SJSA1 (cell line): ENCODE results near the gene VNN1. TPM values are rescaled to one million over a fixed set of nuclear protein-coding genes. Genes with fewer than 3 reads are reported as not detected.
A peak's percentile ranks its signal among the peaks of the same experiment; 100 is the strongest.

Experiments
- DNase-seq, 2 experiments: peaks; one replicate each; pipeline ENCODE4 v3.0.0-alpha.2; 2015 to 2020; ENCODE audit warnings: low spot score in 2 of 2, low read depth in 1 of 2
- H3K27ac ChIP-seq: fragments of 250-450 bp; sonication (Bioruptor Pico); 2 replicates; pipeline ENCODE4 v1.5.1; 2020; ENCODE audit warnings: mild to moderate bottlenecking, moderate library complexity
- H3K27me3 ChIP-seq: fragments of 250-450 bp; sonication (Bioruptor Pico); replicated peaks from 2 replicates; pipeline ENCODE4 v1.5.1; 2020; ENCODE audit warnings: mild to moderate bottlenecking, moderate library complexity
- H3K36me3 ChIP-seq: fragments of 250-450 bp; sonication (Bioruptor Pico); 2 replicates; pipeline ENCODE4 v1.5.1; 2020; ENCODE audit warnings: mild to moderate bottlenecking
- H3K4me1 ChIP-seq: fragments of 250-450 bp; sonication (Bioruptor Pico); replicated peaks from 2 replicates; pipeline ENCODE4 v1.6.1; 2021; ENCODE audit warnings: mild to moderate bottlenecking
- H3K4me3 ChIP-seq: fragments of 250-450 bp; sonication (Bioruptor Pico); 2 replicates; pipeline ENCODE4 v1.5.1; 2020; ENCODE audit warnings: mild to moderate bottlenecking
- H3K9me3 ChIP-seq: fragments of 250-450 bp; sonication (Bioruptor Pico); replicated peaks from 2 replicates; pipeline ENCODE4 v1.5.1; 2020; ENCODE audit warnings: mild to moderate bottlenecking
- total RNA-seq: library from RNA; depleted of rRNA; stranded (reverse); fragments of >200 nt; shearing (Covaris generic); gene quantifications from 2 replicates; pipeline ENCODE4 v1.2.3, GENCODE V29; 2014

Gene VNN1
- total RNA-seq, 1 experiment from 2014 or later = not detected

DNA sequence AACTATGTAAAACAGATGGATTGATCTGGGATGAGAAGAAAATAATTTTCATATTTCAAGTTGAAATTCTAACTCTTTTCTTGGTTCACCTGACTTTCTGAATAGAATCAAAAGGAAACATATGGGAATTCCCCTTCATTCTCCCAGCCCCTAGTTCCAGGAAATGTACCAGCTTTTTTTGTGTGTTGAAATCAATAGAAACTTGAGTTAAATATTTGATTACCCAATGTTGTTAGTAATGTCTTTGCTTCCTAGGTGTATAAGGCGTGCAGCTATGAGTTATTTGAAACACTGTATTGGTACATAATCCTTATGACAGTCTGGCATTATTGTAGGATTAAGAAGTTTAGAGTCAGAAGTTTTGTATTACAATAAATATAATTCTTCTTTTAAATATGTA lies 22.4 kb upstream of the VNN1 start:
- no peak overlapping the region for H3K27ac ChIP-seq
- H3K4me3 ChIP-seq = no peak overlapping the region
- H3K4me1 ChIP-seq = no peaks in the 10 kb centered on the region
- DNase-seq = no peak
- H3K36me3 ChIP-seq = no peaks in the 10 kb centered on the region
- no peaks in the 10 kb centered on the region for H3K9me3 ChIP-seq
- H3K27me3 ChIP-seq = no peaks in the 10 kb centered on the region

DNA sequence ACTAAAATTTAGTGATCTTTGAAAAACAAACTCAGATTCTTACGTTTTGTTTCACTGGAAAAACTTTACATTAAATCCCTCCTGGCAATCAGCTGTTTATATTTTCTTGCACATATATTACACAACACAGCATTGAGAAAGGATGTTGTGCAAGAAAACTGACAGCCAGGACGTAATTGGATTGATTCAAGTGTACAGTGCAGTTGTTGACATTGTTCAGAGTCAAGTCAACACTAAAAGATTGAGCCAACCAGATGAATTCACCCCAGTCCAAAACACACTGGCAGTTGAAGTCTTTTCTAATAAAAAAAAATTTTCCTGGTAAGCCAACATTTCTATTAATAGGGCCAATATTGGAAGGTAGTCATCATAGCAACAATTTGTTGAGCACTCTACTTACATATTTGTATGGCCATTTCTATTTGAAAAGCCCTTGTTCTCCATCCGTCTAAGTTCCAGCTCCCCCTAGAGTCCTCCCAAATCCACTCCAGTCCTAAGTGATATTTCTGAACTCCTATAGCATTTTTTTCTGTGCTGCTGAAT lies 20.9 kb upstream of the VNN1 start:
- DNase-seq = no peak
- Histone ChIP-seq H3K36me3 (no peaks in the 10 kb centered on the region), H3K4me1 (no peaks in the 10 kb centered on the region; the same call in 1 of the 2 replicates), H3K9me3 (no peaks in the 10 kb centered on the region), H3K27ac (no peak overlapping the region), H3K4me3 (no peak overlapping the region), H3K27me3 (no peaks in the 10 kb centered on the region)

DNA sequence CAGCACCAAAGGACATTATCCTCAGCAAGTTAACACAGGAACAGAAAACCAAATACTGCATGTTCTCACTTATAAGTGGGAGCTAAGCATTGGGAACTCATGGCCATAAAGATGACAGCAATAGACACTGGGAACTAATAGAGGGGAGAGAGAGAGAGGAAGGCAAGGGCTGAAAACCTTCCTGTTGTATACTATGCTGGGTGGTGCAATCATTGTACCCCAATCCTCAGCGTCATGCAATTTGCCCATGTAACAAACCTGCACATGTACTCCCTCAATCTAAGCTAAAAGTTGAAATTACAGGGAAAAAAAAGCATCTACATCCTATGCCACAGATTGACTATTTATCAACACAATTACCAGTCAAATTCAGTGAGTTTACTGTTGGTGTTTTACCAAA lies 20.0 kb upstream of the VNN1 start:
- no peak overlapping the region for H3K27ac ChIP-seq

DNA sequence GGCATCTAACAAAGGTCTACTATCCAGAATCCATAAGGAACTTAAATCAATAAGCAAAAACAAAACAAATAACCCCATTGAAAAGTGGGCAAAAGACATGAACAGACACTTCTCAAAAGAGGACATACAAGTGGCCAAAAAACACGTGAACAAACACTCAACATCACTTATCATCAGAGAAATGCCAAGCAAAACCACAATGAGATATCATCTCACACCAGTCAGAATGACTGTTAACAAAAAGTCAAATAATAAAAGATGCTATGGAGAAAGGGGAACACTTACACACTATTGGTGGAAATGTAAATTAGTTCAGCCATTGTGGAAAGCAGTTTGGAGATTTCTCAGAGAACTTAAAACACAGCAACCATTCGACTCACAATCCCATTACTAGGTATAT lies 19.4 kb upstream of the VNN1 start:
- no peaks in the 10 kb centered on the region for H3K27me3 ChIP-seq
- DNase-seq = no peak
- H3K9me3 ChIP-seq = no peaks in the 10 kb centered on the region
- H3K27ac ChIP-seq = no peak overlapping the region
- no peaks in the 10 kb centered on the region; the same call in 1 of the 2 replicates for H3K4me1 ChIP-seq
- no peak overlapping the region for H3K4me3 ChIP-seq
- H3K36me3 ChIP-seq = no peaks in the 10 kb centered on the region

More for the DNA sequence above, 20.0 kb upstream of the VNN1 start:
- DNase-seq = no peak
- Histone ChIP-seq H3K4me1 (no peaks in the 10 kb centered on the region; the same call in 1 of the 2 replicates), H3K27me3 (no peaks in the 10 kb centered on the region), H3K9me3 (no peaks in the 10 kb centered on the region), H3K4me3 (no peak overlapping the region), H3K36me3 (no peaks in the 10 kb centered on the region)

DNA sequence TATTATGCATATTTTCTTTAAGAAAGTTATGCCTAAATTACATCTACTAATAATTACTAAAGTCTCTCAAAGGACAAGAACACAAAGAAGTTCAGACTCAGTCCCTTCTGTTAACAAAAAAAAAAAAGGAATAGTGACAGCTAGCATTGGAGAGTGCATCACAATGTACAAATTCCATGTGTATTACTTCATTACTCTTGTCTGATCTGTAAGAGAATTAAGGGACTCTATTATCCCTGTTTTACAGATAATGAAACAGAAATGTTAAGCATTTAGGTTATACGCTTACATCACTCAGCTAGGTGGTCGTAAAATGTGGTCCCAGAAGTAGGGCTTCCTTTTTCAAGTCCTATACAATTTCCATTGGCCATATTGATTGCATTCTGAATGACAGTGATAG lies 17.2 kb upstream of the VNN1 start:
- Histone ChIP-seq H3K27me3 (no peaks in the 10 kb centered on the region), H3K27ac (no peak overlapping the region), H3K4me1 (no peaks in the 10 kb centered on the region; the same call in 1 of the 2 replicates), H3K9me3 (no peaks in the 10 kb centered on the region), H3K4me3 (no peak overlapping the region), H3K36me3 (no peaks in the 10 kb centered on the region)
- no peak for DNase-seq

DNA sequence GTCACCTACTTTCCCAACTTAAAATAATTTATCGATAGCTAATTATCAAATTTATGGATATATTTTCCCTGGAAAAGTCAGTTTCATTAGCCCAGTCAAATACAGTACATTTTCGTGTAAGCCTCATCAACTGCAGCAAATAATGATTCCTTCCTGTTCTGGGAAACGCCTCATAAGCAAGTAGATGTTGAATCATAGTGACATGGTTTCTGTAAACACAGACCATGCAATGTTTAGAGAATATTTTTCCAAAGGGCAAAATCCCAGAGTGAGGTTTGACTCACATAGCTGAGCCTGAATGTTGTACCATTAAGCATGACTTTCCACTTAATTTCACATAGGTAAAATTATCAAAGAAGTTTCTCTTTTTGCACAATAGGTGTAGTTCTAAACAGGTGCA lies 16.7 kb upstream of the VNN1 start:
- peak in 1 of 2 experiments; percentile 12 for DNase-seq
- H3K4me3 ChIP-seq = no peak overlapping the region
- H3K4me1 ChIP-seq = no peaks in the 10 kb centered on the region; the same call in 1 of the 2 replicates
- no peaks in the 10 kb centered on the region for H3K36me3 ChIP-seq
- H3K27ac ChIP-seq = 0 out of 2 replicates have a peak overlapping the region, but pooled peaks have one; percentile 6
- no peaks in the 10 kb centered on the region for H3K27me3 ChIP-seq
- H3K9me3 ChIP-seq = no peaks in the 10 kb centered on the region

DNA sequence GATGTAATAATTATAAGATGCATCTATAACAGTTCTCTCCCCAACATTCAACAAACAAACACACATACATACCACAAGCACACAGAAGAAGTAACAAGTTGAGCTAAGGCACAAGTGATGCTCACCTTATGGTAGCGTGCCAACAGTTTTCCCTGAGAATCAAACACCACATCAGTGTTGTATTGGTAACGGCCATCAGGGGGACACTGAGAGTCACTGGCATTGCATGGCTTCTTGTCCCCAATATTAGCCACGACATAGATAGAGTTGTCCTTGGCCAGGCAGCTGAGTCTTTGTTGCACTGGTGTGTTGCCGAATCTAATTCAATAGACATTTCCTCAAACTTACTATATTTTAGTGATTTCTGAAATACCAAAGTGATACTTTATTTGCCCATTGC lies 14.8 kb upstream of the VNN1 start:
- no peaks in the 10 kb centered on the region for H3K9me3 ChIP-seq
- no peaks in the 10 kb centered on the region for H3K27me3 ChIP-seq
- no peak overlapping the region for H3K4me3 ChIP-seq
- DNase-seq = no peak
- H3K27ac ChIP-seq = no peak overlapping the region
- H3K36me3 ChIP-seq = no peaks in the 10 kb centered on the region
- no peaks in the 10 kb centered on the region; the same call in 1 of the 2 replicates for H3K4me1 ChIP-seq

DNA sequence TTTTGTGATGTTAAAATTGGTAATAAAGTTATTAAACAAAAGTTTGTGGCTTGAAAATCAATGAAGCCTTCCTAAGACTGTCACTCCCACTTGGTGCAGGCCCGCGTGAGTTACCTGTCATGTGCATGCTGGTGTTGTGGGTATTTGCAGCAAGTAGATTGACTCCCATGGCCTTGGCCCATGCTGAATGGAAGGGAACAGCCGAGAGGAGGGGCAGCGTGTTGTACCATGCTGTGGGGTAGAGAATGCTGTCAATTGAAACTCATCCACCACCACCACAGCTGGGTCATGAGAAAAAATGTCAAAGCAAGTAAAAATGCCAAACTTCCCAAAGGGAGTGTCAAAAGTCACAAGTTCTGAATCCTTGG lies 12.7 kb upstream of the VNN1 start:
- no peaks in the 10 kb centered on the region; the same call in 1 of the 2 replicates for H3K4me1 ChIP-seq
- no peak overlapping the region for H3K27ac ChIP-seq
- H3K4me3 ChIP-seq = no peak overlapping the region
- DNase-seq = no peak
- no peaks in the 10 kb centered on the region for H3K9me3 ChIP-seq
- H3K36me3 ChIP-seq = no peaks in the 10 kb centered on the region
- H3K27me3 ChIP-seq = no peaks in the 10 kb centered on the region

DNA sequence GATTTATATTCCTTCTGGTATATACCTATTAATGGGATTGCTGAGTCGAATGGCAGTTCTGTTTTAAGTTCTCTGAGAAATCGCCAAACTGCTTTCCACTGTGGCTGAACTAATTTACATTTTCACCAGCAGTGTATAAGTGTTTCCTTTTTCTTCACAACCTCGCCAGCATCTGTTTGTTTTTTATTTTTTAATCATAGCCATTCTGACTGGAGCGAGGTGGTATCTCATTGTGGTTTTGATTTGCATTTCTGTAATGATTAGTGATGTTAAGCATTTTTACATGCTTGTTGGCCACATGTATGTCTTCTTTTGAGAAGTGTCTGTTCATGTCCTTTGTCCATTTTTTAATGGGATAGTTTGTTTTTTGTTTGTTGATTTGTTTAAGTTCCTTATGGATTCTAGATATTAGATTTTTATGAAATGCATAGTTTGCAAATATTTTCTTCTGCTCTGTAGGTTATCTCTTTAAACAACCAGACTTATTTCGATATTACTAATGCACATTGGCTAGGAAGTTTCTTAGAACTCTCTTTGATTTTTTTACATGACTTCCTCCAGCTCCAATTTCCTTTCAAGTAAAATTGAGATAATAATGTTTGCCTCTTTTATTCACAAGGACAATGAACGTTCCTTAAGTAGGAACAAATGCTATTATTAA lies 12.2 kb upstream of the VNN1 start:
- no peak for DNase-seq
- H3K4me1 ChIP-seq = no peaks in the 10 kb centered on the region; the same call in 1 of the 2 replicates
- no peak overlapping the region for H3K27ac ChIP-seq
- no peaks in the 10 kb centered on the region for H3K9me3 ChIP-seq
- no peak overlapping the region for H3K4me3 ChIP-seq
- H3K36me3 ChIP-seq = no peaks in the 10 kb centered on the region
- H3K27me3 ChIP-seq = no peaks in the 10 kb centered on the region

DNA sequence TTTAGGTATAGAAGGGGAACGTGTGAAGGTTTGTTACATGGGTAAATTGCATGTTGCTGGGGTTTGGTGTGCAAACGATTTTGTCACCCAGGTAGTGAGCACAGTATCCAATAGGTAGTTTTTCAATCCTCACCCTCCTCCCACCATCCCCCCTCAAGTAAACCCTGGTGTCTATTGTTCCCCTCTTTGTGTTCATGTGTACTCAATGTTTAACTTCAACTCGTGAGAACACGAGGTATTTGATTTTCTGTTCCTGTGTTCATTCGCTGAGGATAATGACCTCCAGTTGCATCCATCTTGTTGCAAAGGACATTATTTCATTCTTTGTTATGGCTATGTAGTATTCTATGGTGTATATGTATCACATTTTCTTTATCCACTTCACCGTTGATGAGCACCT lies 11.6 kb upstream of the VNN1 start:
- Histone ChIP-seq H3K27me3 (no peaks in the 10 kb centered on the region), H3K4me3 (no peak overlapping the region), H3K9me3 (no peaks in the 10 kb centered on the region), H3K36me3 (no peaks in the 10 kb centered on the region), H3K4me1 (no peaks in the 10 kb centered on the region; the same call in 1 of the 2 replicates), H3K27ac (no peak overlapping the region)
- no peak for DNase-seq

DNA sequence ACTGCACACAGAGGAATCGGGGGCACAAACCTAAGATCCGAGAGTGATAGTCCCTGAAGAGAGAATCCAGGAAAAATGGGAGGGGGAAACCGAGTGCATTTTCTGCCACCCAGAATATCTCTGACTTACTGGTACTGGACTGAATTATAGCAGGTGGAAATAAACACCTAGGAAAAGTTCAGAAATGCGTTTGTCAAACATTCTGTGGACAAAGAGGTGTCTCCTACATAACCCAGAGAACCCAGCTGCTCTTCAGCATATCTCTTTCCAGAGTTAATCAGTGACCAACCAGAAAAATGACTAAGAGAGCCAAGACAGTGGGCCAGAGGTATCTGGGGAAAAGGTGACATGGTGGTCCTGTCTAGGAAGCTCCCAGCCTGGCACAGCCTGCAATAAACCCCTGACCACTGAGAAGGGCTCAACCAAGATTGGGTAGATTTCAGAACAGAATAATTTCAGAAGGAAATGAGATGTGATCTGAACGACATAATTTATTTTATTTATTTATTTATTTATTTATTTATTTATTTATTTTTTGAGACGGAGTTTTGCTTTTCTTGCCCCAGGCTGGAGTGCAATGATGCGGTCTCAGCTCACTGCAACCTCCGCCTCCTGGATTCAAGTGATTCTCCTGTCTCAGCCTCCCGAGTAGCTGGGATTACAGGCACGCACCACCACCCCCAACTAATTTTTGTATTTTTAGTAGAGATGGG lies 6.0 kb upstream of the VNN1 start:
- H3K27ac ChIP-seq = no peak overlapping the region
- no peaks in the 10 kb centered on the region for H3K9me3 ChIP-seq
- no peaks in the 10 kb centered on the region for H3K4me1 ChIP-seq
- H3K36me3 ChIP-seq = no peaks in the 10 kb centered on the region
- H3K4me3 ChIP-seq = no peak overlapping the region
- DNase-seq = no peak
- no peaks in the 10 kb centered on the region for H3K27me3 ChIP-seq

DNA sequence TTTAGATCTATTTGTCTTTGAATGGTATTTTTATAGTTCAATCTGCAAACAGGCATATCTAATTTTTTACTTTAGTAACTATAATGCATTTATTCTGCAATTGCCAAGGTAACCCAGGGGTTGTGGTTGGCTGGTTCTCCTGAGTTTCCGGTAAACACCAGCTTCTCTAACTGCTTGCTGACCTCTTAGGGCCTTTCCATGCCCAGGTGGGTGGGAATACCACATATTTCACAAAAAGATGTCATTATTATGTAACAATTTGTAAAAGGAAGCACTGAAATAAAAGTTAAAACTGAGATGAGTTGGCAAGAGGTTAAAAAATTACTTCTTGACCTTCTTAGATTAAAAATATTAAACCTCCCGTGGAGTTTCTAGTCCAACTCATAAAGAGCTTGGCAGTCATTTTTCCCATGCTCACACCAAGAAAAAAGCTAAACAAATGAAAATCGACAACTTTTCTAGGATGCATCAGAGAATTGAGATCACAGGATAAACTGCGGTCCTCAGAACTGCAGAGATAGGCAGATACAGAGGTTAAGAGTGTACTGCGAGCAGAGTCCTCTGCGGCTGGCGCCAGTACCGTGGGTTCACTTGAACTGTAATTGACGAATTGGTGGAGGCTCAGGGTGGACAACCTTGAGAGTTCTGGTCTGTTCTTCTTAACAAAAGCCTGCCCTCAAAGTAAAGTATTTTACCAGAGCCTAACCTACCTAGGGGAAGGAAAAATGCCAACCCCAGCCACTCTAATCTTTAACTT lies 2.2 kb upstream of the VNN1 start:
- no peaks in the 10 kb centered on the region for H3K36me3 ChIP-seq
- no peaks in the 10 kb centered on the region for H3K27me3 ChIP-seq
- DNase-seq = no peak
- H3K9me3 ChIP-seq = no peaks in the 10 kb centered on the region
- H3K4me3 ChIP-seq = no peak overlapping the region
- H3K27ac ChIP-seq = no peak overlapping the region
- no peaks in the 10 kb centered on the region for H3K4me1 ChIP-seq

DNA sequence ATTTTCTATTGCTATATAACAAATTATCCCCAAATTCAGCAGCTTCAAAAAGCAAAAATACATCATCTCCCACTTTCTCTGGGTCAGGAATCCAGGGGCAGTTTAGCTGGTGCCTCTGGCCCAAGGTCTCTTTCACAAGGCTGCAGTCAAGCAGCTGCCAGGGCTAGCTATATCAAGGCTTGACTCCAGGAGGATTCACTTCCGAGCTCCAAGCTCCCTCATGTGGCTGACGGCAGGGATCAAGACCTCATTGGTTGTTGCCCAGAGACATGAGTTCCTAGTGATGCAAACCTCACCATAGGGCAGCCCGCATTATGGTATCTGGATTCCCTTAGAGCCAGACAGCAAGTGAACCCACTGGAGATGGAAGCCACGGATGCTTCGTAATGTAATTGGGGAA lies 1.3 kb upstream of the VNN1 start:
- DNase-seq = no peak
- no peaks in the 10 kb centered on the region for H3K27me3 ChIP-seq
- H3K36me3 ChIP-seq = no peaks in the 10 kb centered on the region
- H3K27ac ChIP-seq = no peak overlapping the region
- H3K4me3 ChIP-seq = no peak overlapping the region
- H3K9me3 ChIP-seq = no peaks in the 10 kb centered on the region
- no peaks in the 10 kb centered on the region for H3K4me1 ChIP-seq

DNA sequence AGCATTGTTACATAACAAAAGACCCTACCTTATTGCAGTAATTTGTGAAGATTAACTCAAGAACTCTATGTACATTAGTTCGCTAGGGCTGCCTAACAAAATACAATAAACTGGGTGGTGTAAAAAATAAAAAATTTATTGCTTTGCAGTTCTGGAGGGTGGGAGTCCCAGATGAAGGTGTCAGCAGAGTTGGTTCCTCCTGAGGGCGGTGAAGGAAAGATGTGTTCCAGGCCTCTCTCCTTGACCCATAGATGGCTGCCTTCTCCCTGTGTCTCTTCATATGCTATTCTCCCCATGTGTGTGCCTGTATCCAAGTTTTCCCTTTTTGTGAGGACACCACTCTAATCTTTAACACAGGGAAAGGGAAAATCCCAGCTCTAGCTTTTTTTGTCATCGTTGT lies 305 bp upstream of the VNN1 start:
- Histone ChIP-seq H3K27me3 (no peaks in the 10 kb centered on the region), H3K27ac (no peak overlapping the region), H3K4me3 (no peak overlapping the region), H3K4me1 (no peaks in the 10 kb centered on the region), H3K36me3 (no peaks in the 10 kb centered on the region), H3K9me3 (no peaks in the 10 kb centered on the region)
- DNase-seq = no peak
